NCI-H2081 (cell line): ENCODE measurements around the gene IL1B.

Experiments
- DNase-seq, 2 experiments: peaks; one replicate each; lab custom pipeline; 2025; lab: John Stamatoyannopoulos, UW

Gene IL1B

GRCh38 chr2:112829101-112829960 lies 7.2 kb downstream of the IL1B start:
- no peak for DNase-seq

DNA sequence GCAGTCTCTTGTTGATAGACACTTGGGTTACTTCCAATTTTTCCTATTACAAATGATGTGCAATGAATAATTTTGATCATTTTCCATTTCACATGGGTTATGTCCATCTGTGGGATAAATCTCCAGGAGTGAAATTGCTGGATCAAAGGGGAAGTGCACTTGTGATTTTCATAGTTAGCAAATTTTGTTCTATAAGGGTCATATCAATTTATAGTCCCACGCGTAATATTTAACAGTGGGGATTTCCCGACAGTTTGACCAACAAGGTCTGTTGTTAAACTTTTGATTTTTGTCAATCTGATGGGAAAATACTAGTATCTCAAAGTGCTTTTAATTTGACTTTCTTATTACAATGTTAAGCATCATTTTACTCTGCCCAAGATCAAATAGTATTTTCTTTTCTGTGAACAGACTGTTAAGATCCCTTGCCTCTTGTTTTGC lies 8.3 kb downstream of the IL1B start:
- no peak for DNase-seq

DNA sequence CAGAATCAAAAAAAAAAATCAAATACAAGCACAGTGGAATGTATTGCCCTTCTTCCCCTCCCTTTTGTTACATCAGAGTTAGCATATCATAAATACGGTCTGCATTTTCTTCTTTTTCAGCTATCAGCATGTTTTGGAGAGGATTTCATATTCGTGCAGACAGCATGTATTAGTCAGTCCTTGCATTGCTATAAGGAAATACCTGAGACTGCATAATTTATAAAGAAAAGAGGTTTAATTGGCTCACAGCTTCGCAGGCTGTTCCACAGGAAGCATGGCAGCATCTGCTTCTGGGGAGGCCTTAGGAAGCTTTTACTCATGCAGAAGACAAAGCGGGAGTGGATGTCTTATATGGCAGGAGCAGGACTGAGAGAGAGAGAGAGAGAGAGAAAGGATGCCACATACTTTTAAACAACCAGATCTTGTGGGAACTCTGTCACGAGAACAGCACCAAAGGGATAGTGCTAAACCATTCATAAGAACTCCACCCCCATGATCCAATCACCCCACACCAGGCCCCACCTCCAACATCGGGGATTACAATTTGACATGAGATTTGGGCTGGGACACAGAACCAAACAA lies 8.9 kb downstream of the IL1B start:
- DNase-seq = no peak

GRCh38 chr2:112827009-112827408 lies 9.6 kb downstream of the IL1B start:
- no peak for DNase-seq

GRCh38 chr2:112825706-112826105 lies 10.9 kb downstream of the IL1B start:
- DNase-seq = no peak

DNA sequence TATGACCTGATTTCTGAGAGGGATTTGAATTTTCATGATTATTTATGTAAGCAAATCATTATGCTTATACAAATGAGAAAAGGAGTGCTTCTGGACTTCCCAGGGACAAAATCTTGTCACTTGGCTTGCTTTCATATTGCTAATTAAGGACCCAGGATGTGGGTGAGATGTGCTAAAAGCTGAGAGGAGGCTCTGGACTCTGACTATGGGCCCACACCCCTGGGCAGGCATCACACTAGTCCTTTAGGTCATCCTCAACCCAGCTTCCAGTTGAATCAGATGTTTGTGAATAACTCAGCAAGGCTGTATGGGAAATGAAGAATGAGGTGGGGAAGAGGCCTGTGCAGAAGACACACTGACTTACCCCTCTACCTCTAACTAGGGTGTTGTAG lies 11.9 kb downstream of the IL1B start:
- no peak for DNase-seq

DNA sequence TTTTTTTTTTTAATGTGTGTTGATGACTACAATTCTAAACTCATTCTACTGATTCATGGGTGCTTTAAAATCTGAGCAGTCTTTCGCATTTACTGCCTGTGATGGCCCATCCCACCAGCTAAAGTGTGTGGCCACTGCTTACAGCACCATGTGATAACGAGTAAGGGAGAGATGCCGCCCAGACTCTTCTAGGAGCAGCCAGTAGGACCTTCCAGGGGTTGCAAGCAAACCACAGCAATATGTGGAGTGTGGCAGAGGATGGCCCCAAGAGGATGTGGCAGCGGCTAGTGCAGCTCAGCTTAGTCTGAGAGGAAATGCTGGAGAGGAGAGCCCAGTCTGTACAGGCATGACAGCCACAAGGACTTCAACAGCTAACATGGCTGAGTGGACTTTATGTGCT lies 14.9 kb downstream of the IL1B start:
- no peak for DNase-seq

- DNase-seq = no peak
These were observed 15.4 kb downstream of the IL1B start for GRCh38 chr2:112821142-112821541.

- no peak for DNase-seq
These were observed 16.2 kb downstream of the IL1B start for GRCh38 chr2:112820343-112820742.

- DNase-seq = no peak
These were observed 17.5 kb downstream of the IL1B start for GRCh38 chr2:112819081-112819480.

DNA sequence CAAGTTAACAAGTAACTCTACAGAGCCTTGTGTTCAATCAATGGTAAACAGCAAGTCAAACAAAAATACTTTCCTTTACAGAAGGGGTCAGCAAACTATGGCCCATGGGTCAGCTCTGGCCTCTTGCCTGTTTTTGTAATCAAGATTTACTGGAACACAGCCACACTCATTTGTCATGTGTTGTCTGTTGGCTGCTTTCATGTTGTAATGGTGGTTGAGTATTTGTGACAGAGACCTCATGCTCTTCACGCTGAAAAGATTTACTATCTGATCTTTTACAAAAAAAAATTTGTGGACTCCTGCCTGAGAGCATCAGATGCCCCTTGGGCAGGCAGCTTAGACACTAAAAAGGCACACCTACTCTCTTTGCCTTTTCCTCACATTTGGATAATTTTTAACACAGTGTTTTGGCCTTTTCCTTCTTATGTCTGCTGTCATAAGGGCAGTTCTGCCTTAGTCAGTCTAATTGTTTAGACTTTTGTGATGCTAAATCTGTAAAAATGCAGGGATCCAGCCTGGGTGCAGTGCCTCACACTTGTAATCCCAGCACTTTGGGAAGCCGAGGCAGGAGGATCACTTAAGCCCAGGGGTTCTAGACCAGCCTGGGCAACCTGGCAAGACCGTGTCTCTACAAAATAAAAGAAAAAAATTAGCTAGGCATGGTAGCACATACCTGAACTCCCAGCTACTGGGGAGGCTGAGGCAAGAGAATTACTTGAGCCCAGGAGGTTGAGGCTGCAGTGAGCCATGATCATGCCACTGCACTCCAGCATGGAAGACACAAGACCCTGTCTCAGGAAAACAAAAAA lies 18.3 kb downstream of the IL1B start:
- no peak for DNase-seq

- no peak for DNase-seq
These were observed 19.4 kb downstream of the IL1B start for GRCh38 chr2:112817082-112817689.

DNA sequence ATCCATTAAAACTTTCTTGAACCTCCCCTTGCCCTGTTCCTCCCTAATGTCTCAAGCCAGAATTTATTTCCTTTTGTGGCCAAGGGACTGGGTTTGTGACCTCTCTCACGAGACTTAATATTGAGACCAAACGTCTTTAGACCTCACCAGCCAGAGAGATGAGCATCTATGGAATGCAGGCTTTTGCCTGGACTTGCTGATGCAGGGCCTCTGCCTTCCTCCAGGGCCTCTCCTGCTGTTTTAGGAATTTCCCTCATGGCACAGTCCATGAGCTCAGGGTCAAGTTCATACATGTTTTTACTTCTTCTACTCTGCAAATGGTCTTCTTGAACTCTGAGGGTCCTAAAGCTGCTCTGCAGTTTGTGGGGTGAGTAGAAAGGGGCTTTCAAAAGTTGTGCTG lies 22.3 kb downstream of the IL1B start:
- no peak for DNase-seq

DNA sequence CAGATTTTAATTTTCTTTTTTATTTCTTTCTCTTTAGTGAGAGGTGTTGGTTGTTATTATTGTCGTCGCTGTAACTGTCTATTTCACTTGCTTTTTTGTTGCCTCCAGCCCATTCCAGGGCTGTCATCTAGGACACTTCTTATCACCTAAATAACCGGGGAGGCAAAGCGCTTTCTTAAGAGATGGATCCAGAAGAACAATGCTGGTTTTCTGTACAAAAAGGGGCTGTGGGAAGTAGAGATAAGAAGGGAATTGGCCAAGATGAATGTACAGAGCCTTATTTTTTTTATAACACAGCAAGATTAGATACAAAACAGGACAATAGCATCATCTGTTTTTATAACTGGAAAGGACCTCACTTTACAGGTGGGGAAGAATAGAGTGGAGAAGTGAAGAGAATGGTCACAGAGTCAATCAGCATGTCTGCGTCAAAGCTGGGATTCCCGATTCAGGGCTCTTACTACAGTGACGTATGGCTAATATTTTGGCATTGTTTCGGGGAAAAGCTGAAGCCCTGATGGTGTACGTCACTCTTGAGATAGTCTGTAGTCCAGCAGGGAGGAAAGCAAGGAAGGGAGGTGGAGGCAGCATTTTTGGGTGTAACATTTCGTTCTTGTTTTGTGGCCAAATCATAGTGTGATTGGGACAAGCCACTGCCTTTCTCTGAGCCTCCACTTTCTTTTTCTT lies 23.2 kb downstream of the IL1B start:
- no peak for DNase-seq

- DNase-seq = no peak
These were observed 24.0 kb downstream of the IL1B start for GRCh38 chr2:112812318-112813267.

- DNase-seq = no peak
These were observed 24.7 kb downstream of the IL1B start for GRCh38 chr2:112811841-112812306.

DNA sequence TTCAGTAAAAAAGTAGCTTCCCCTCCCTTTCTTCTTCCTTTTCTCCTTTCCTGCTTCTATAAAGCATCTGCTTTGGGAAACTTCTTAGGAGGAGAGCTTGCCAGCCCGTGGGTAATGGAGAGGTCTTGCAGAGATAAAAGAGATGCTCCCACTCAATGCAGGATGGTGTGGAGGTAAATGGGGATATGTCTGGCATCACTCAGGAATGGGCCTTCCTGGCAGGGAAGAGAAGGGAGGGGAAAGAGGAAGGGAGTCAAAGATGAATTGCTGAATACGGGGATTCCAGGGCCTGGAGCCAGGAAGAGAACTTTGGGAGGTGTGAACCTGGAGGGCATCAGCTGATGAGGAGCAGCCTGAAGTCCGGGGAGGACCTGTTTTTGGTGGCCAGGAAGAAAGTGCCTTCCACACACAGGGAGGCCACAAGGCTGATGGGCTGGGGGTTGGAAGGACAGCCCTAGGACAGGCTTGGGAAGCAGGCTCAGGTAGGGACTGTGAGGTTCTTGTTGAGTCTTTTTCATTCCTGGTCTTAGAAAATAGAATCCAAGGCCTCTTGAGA lies 25.2 kb downstream of the IL1B start:
- no peak for DNase-seq

GRCh38 chr2:112809112-112809511 lies 27.5 kb downstream of the IL1B start:
- DNase-seq = no peak

GRCh38 chr2:112807233-112807807 lies 29.3 kb downstream of the IL1B start:
- DNase-seq = no peak

DNA sequence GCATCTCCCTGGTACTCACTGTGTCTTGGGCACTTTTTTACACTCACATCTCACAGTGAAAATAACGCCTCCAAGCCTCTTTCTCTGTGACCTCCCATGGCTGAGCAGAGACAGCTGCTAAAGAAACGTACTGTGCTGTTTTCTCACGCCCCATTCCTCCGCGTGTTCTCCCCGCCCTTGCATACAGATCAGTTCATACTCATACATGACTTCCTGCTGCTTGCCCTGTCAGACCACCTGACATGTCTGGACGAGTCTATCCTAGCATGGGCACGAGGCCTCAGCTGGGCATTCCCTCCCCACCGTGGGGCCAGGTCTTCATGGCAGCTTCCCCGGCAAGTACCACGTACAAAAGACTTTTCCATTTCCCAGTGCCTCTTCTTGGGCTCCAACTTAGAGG lies 31.0 kb downstream of the IL1B start:
- no peak for DNase-seq
